C4-2B (cell line): Measurements from ENCODE around the gene PDK4.

Source experiments
- CTCF ChIP-seq: fragments of 450-650 bp; conservative IDR thresholded peaks from 2 replicates; pipeline ENCODE4 v1.5.1; 2017; ENCODE audit warnings: mild to moderate bottlenecking
- ZFX ChIP-seq: fragments of 450-650 bp; IDR thresholded peaks from 2 replicates; pipeline ENCODE4 v1.6.1; 2017

DNA sequence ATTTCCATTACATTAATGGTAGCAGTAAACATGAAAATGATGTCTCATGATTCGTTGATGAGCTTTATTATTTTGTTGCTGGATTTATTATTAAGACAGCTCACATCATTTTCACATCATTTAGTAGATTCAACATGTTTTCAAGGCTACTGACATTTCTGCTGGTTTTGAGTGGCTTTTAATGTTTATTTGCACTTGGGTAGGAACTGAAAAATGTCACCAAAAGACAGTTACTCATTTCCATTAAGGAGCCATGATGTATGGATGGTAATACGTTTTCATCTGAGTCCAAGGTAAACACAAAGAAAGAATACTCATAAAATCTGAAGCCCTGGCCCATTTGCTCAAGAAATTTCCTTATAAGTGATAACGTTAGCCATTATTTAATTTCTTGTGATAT, 14.8 kb downstream of the PDK4 start:
- TF ChIP-seq CTCF, result no peak
- TF ChIP-seq ZFX, result no peak
